ENCODE measurements around the gene EFCAB8.

Gene EFCAB8

GRCh38 chr20:32842688-32843524 lies 15.8 kb upstream of the EFCAB8 start:
- H3K36me3 ChIP-seq (ENCODE audit: control insufficient read depth in 1 of 2, insufficient read depth in 2 of 2, low read length in 2 of 2): peaks cover 29 to 48% of the 10 kb centered on the region in 2 experiments
- no CpG with 5 or more reads among the region's 8 CpGs for WGBS (ENCODE audit: extremely low coverage, insufficient coverage, insufficient read length)
- no peaks in the 10 kb centered on the region for H3K79me1 ChIP-seq (ENCODE audit: low read length)

DNA sequence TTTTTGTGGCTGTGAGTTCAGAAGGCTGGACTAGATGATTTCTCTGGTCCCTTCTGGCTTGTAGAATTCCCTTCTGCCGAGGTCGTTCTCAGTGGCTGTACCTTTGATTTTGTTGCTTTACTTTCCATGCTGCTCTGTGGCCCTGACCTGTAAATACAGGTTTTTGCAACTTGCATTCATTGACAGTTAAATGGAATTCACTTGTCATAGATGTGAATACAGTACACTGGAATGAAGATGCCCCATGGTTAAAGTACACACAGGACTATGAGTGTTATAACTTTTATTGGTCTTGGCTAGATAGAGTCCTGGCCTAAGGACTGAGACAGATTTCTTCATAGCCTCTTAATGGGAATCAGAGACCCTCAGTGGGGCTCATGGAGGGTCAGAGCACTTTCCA lies 12.9 kb upstream of the EFCAB8 start:
- Histone ChIP-seq H3K4me3 (ENCODE audit: low read depth, low read length) (no peak overlapping the region), H3K9ac (ENCODE audit: low read length) (no peak overlapping the region), H4K8ac (ENCODE audit: low read depth, low read length) (no peak overlapping the region), H4K12ac (ENCODE audit: low read depth, low read length) (no peak overlapping the region), H2AK5ac (ENCODE audit: low read length) (no peak overlapping the region), H3K14ac (ENCODE audit: low read length) (no peak overlapping the region), H3K27me3 (ENCODE audit: insufficient read depth, low read length) (no peaks in the 10 kb centered on the region), H3K4me1 (ENCODE audit: control insufficient read depth in 1 of 2, insufficient read depth in 2 of 2, low read length in 2 of 2) (no peaks in the 10 kb centered on the region), H3K79me1 (ENCODE audit: low read length) (no peaks in the 10 kb centered on the region), H3K27ac (ENCODE audit: low read depth, low read length) (no peak overlapping the region), H3K9me3 (ENCODE audit: insufficient read depth, low read depth, low read length) (no peaks in the 10 kb centered on the region), H2BK120ac (ENCODE audit: insufficient read depth, low read length, poor library complexity) (no peak overlapping the region), H3K18ac (ENCODE audit: low read length) (no peak overlapping the region), H3K23ac (ENCODE audit: low read length) (no peak overlapping the region), H3K4ac (ENCODE audit: low read depth, low read length) (no peak overlapping the region), H2BK5ac (ENCODE audit: low read depth, low read length, poor library complexity) (no peak overlapping the region), H2BK12ac (ENCODE audit: low read length) (no peak overlapping the region), H3K4me2 (ENCODE audit: low read length) (no peak overlapping the region), H3K36me3 (ENCODE audit: control insufficient read depth in 1 of 2, insufficient read depth in 2 of 2, low read length in 2 of 2) (peaks cover 26 to 38% of the 10 kb centered on the region in 2 experiments), H3K79me2 (ENCODE audit: control insufficient read depth, insufficient read depth, low read length, poor library complexity) (no peaks in the 10 kb centered on the region), H2AFZ (ENCODE audit: insufficient read depth, low read length, poor library complexity) (no peak overlapping the region), H4K91ac (ENCODE audit: low read depth, low read length) (no peak overlapping the region)
- no peak for DNase-seq
- no CpG with 5 or more reads among the region's 2 CpGs for WGBS (ENCODE audit: extremely low coverage, insufficient coverage, insufficient read length)

More at GRCh38 chr20:32842688-32843524, 15.8 kb upstream of the EFCAB8 start:
- no peak overlapping the region for H2AK5ac ChIP-seq (ENCODE audit: low read length)
- no peak overlapping the region for H3K4ac ChIP-seq (ENCODE audit: low read depth, low read length)
- H3K79me2 ChIP-seq (ENCODE audit: control insufficient read depth, insufficient read depth, low read length, poor library complexity): no peaks in the 10 kb centered on the region
- no peak overlapping the region for H3K4me2 ChIP-seq (ENCODE audit: low read length)
- H4K12ac ChIP-seq (ENCODE audit: low read depth, low read length): no peak overlapping the region
- H2BK120ac ChIP-seq (ENCODE audit: insufficient read depth, low read length, poor library complexity): no peak overlapping the region
- no peak overlapping the region for H2AFZ ChIP-seq (ENCODE audit: insufficient read depth, low read length, poor library complexity)
- H4K8ac ChIP-seq (ENCODE audit: low read depth, low read length): no peak overlapping the region
- DNase-seq: no peak
- no peak overlapping the region for H3K14ac ChIP-seq (ENCODE audit: low read length)
- H3K27ac ChIP-seq (ENCODE audit: low read depth, low read length): no peak overlapping the region
- H2BK12ac ChIP-seq (ENCODE audit: low read length): no peak overlapping the region
- H3K9me3 ChIP-seq (ENCODE audit: insufficient read depth, low read depth, low read length): no peaks in the 10 kb centered on the region
- no peak overlapping the region for H3K4me3 ChIP-seq (ENCODE audit: low read depth, low read length)
- no peak overlapping the region for H3K18ac ChIP-seq (ENCODE audit: low read length)
- no peak overlapping the region for H3K23ac ChIP-seq (ENCODE audit: low read length)
- no peaks in the 10 kb centered on the region for H3K27me3 ChIP-seq (ENCODE audit: insufficient read depth, low read length)
- no peaks in the 10 kb centered on the region for H3K4me1 ChIP-seq (ENCODE audit: control insufficient read depth in 1 of 2, insufficient read depth in 2 of 2, low read length in 2 of 2)
- H2BK5ac ChIP-seq (ENCODE audit: low read depth, low read length, poor library complexity): no peak overlapping the region
- no peak overlapping the region for H3K9ac ChIP-seq (ENCODE audit: low read length)
- no peak overlapping the region for H4K91ac ChIP-seq (ENCODE audit: low read depth, low read length)

- Histone ChIP-seq H3K27ac (ENCODE audit: low read depth, low read length) (no peak overlapping the region), H3K4me2 (ENCODE audit: low read length) (no peak overlapping the region), H3K79me2 (ENCODE audit: control insufficient read depth, insufficient read depth, low read length, poor library complexity) (no peaks in the 10 kb centered on the region), H2AK5ac (ENCODE audit: low read length) (no peak overlapping the region), H3K14ac (ENCODE audit: low read length) (no peak overlapping the region), H3K9ac (ENCODE audit: low read length) (no peak overlapping the region), H3K36me3 (ENCODE audit: control insufficient read depth in 1 of 2, insufficient read depth in 2 of 2, low read length in 2 of 2) (peaks cover 22 to 38% of the 10 kb centered on the region in 2 experiments), H2BK120ac (ENCODE audit: insufficient read depth, low read length, poor library complexity) (no peak overlapping the region), H2AFZ (ENCODE audit: insufficient read depth, low read length, poor library complexity) (no peak overlapping the region), H4K8ac (ENCODE audit: low read depth, low read length) (no peak overlapping the region), H4K91ac (ENCODE audit: low read depth, low read length) (no peak overlapping the region), H3K27me3 (ENCODE audit: insufficient read depth, low read length) (no peaks in the 10 kb centered on the region), H3K23ac (ENCODE audit: low read length) (no peak overlapping the region), H3K9me3 (ENCODE audit: insufficient read depth, low read depth, low read length) (no peaks in the 10 kb centered on the region), H3K18ac (ENCODE audit: low read length) (no peak overlapping the region), H3K4ac (ENCODE audit: low read depth, low read length) (no peak overlapping the region), H3K79me1 (ENCODE audit: low read length) (no peaks in the 10 kb centered on the region), H2BK12ac (ENCODE audit: low read length) (no peak overlapping the region), H3K4me3 (ENCODE audit: low read depth, low read length) (no peak overlapping the region), H4K12ac (ENCODE audit: low read depth, low read length) (no peak overlapping the region), H3K4me1 (ENCODE audit: control insufficient read depth in 1 of 2, insufficient read depth in 2 of 2, low read length in 2 of 2) (no peaks in the 10 kb centered on the region), H2BK5ac (ENCODE audit: low read depth, low read length, poor library complexity) (no peak overlapping the region)
- no peak for DNase-seq
- no CpG with 5 or more reads among the region's 5 CpGs for WGBS (ENCODE audit: extremely low coverage, insufficient coverage, insufficient read length)
These were observed 11.9 kb upstream of the EFCAB8 start for GRCh38 chr20:32846852-32847251.

DNA sequence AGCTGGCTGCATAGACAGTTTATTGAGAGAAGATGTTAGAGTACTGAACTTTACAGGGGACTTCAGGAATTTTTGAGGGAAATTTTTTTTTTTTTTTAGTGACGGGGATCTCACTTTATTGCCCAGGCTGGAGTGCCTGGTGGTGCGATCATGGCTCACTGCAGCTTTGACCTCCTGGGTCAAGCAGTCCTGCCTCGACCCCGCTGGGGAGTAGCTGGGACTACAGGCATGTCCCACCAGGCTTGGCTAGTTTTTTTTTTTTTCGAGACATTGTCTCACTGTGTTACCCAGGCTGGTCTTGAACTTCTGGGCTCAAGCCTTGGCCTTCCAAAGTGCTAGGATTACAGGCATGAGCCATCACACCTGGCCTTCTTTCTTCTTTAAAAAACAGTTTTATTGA lies 10.8 kb upstream of the EFCAB8 start:
- H2AK5ac ChIP-seq (ENCODE audit: low read length): no peak overlapping the region
- no peak overlapping the region for H4K91ac ChIP-seq (ENCODE audit: low read depth, low read length)
- H2BK5ac ChIP-seq (ENCODE audit: low read depth, low read length, poor library complexity): no peak overlapping the region
- H3K4ac ChIP-seq (ENCODE audit: low read depth, low read length): no peak overlapping the region
- H4K12ac ChIP-seq (ENCODE audit: low read depth, low read length): no peak overlapping the region
- H3K27me3 ChIP-seq (ENCODE audit: insufficient read depth, low read length): no peaks in the 10 kb centered on the region
- peaks cover 15 to 28% of the 10 kb centered on the region in 2 experiments for H3K36me3 ChIP-seq (ENCODE audit: control insufficient read depth in 1 of 2, insufficient read depth in 2 of 2, low read length in 2 of 2)
- no peak for DNase-seq
- no peak overlapping the region for H2BK120ac ChIP-seq (ENCODE audit: insufficient read depth, low read length, poor library complexity)
- no peak overlapping the region for H3K4me2 ChIP-seq (ENCODE audit: low read length)
- no peak overlapping the region for H3K4me3 ChIP-seq (ENCODE audit: low read depth, low read length)
- no peak overlapping the region for H3K14ac ChIP-seq (ENCODE audit: low read length)
- no peaks in the 10 kb centered on the region for H3K79me1 ChIP-seq (ENCODE audit: low read length)
- H3K27ac ChIP-seq (ENCODE audit: low read depth, low read length): no peak overlapping the region
- no peaks in the 10 kb centered on the region for H3K4me1 ChIP-seq (ENCODE audit: control insufficient read depth in 1 of 2, insufficient read depth in 2 of 2, low read length in 2 of 2)
- H4K8ac ChIP-seq (ENCODE audit: low read depth, low read length): no peak overlapping the region
- no peak overlapping the region for H3K23ac ChIP-seq (ENCODE audit: low read length)
- H2AFZ ChIP-seq (ENCODE audit: insufficient read depth, low read length, poor library complexity): no peak overlapping the region
- no peak overlapping the region for H2BK12ac ChIP-seq (ENCODE audit: low read length)
- H3K9me3 ChIP-seq (ENCODE audit: insufficient read depth, low read depth, low read length): no peaks in the 10 kb centered on the region
- no peaks in the 10 kb centered on the region for H3K79me2 ChIP-seq (ENCODE audit: control insufficient read depth, insufficient read depth, low read length, poor library complexity)
- no peak overlapping the region for H3K9ac ChIP-seq (ENCODE audit: low read length)
- H3K18ac ChIP-seq (ENCODE audit: low read length): no peak overlapping the region
- no CpG with 5 or more reads among the region's 5 CpGs for WGBS (ENCODE audit: extremely low coverage, insufficient coverage, insufficient read length)
